ENCODE measurements around the gene KLF6. TPM values are rescaled to one million over a fixed set of nuclear protein-coding genes. Genes with fewer than 3 reads are reported as not detected.

KLF6 gene
- total and polyA plus RNA-seq, 2 of the 4 experiments (the other 2 are of a cell fraction) = 69.0 to 123 TPM

DNA sequence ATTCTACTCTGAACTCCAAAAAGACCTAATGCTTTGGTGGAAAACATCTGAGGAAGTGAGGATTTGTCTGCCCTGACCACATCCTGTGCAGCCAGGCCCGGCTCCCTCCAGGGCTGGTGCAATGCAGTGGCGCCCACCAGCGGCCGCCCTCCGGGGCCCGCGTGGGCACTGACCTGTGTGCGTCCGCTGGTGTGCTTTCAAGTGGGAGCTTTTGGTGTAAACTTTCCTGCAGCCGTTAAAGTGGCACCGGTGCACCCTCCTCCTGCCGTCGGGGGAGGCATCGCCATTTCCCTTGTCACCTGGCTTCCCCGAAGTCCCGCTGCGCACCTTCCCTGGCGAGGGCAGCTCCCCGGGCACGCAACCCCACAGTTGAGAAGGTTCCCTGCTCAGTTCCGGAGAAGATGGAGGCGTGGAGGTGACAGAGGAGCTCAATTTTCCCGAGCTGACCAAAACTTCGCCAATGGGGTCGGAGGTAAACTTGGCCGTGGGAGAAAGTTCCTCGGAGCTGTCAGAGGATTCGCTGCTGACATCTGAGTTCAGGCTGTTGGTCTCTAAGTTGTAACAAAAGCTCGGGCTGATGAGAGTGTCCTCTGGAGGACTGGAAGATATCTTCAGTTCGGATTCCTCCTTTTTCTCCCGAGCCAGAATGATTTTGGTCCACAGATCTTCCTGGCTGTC lies 3.4 kb downstream of the KLF6 start:
- Histone ChIP-seq H3K9me3 (ENCODE audit: control insufficient read depth, insufficient read depth, low read length) (no peaks in the 10 kb centered on the region), H3K27ac (ENCODE audit: insufficient read depth, low read length) (peak overlapping the region; percentile 93), H4K5ac (ENCODE audit: low read depth, low read length) (no peak overlapping the region), H3K79me1 (ENCODE audit: low read depth in 1 of 2, low read length in 2 of 2) (peaks cover 3 to 39% of the 10 kb centered on the region in 2 experiments; a peak in 3 of 4 replicates), H3K23ac (ENCODE audit: low read depth, low read length) (peak overlapping the region; percentile 86), H4K20me1 (ENCODE audit: insufficient read depth, low read length) (peaks cover 72% of the 10 kb centered on the region), H4K91ac (ENCODE audit: insufficient read depth, low read depth, low read length) (peak overlapping the region; percentile 53), H2BK15ac (ENCODE audit: low read depth, low read length) (peak overlapping the region; percentile 6; the same call in 1 of the 3 replicates), H3K4me1 (ENCODE audit: control insufficient read depth, insufficient read depth, low read length) (peaks cover 29% of the 10 kb centered on the region), H3K18ac (ENCODE audit: low read depth, low read length) (peak overlapping the region; percentile 62), H2AK5ac (ENCODE audit: low read depth, low read length) (peak overlapping the region; percentile 75), H3K9ac (ENCODE audit: low read depth, low read length) (peak overlapping the region; percentile 100), H3K56ac (ENCODE audit: extremely low read depth, insufficient read depth, low read length) (peak overlapping the region; percentile 99), H3K4ac (ENCODE audit: low read depth, low read length) (peak overlapping the region; percentile 99), H3K9me1 (ENCODE audit: insufficient read depth, low read length) (peaks cover 10% of the 10 kb centered on the region), H3K14ac (replicated peaks; ENCODE audit: low read depth, low read length) (peak overlapping the region; percentile 100), H2BK120ac (ENCODE audit: low read depth, low read length) (peak overlapping the region; percentile 89), H2AFZ (replicated peaks; ENCODE audit: low read length, poor library complexity) (peak overlapping the region; percentile 29), H3K36me3 (ENCODE audit: control insufficient read depth, insufficient read depth, low read length) (peaks cover 48% of the 10 kb centered on the region), H4K8ac (ENCODE audit: low read depth in 2 of 2, low read length in 2 of 2) (peak overlapping the region; percentile 88 to 94), H3K4me3 (ENCODE audit: insufficient read depth, low read depth, low read length) (peak overlapping the region; percentile 91), H2AK9ac (replicated peaks; ENCODE audit: low read depth, low read length, poor library complexity) (peak overlapping the region; percentile 14), H3K27me3 (ENCODE audit: control insufficient read depth, insufficient read depth, low read length) (no peaks in the 10 kb centered on the region), H2BK20ac (ENCODE audit: low read depth, low read length) (peak overlapping the region; percentile 52; the same call in 1 of the 2 replicates), H2BK5ac (ENCODE audit: low read depth, low read length, poor library complexity, severe bottlenecking) (peak overlapping the region; percentile 96), H3K4me2 (ENCODE audit: low read depth, low read length) (peak overlapping the region; percentile 94)
- dilution Hi-C loops (cut with HindIII; ENCODE audit: low sequenced_read_pairs, unreplicated experiment) (no loop called here), intact Hi-C loops (cut with micrococcal nuclease) (loop anchor here (1.0 to 10.0 kb wide), 9 partner anchors 69 to 875 kb away; no protein-coding TSS in a partner anchor), in situ Hi-C loops (cut with MboI; ENCODE audit: low sequenced_read_pairs) (loop anchor here (5.0 to 10.0 kb wide), 3 partner anchors 461 to 993 kb away; no protein-coding TSS in a partner anchor)
- CTCF ChIA-PET = interaction anchor here (0.6 to 0.7 kb wide), 2 partner anchors 18 to 47 kb away, joined by 3 read pairs; no protein-coding TSS in a partner anchor
- POLR2A ChIA-PET (ENCODE audit: unreplicated experiment) = interaction anchor here (0.6 kb wide), 1 partner anchor 130 kb away, joined by 3 read pairs; no protein-coding TSS in a partner anchor
- no peak for ATAC-seq (ENCODE audit: low read depth)
- peak; percentile 55 for DNase-seq
- 39% methylated on average over 13 of the region's 31 CpGs; no CpG with 5 or more reads in 1 of the 2 experiments for WGBS, 2 experiments (ENCODE audit: extremely low coverage in 2 of 2, insufficient read length in 1 of 2)
- BruUV-seq (replicated peaks) = no TSS peak
- TF ChIP-seq SMC3 (IDR thresholded peaks at IDR 0.05; ENCODE audit: low read depth, low read length) (peak; percentile 20; the same call in 1 of the 2 replicates), POLR2A (IDR thresholded peaks at IDR 0.05; ENCODE audit: low read depth, low read length) (no peak; the same call in 1 of the 2 replicates), RCOR1 (IDR thresholded peaks at IDR 0.05; ENCODE audit: insufficient replicate concordance, low read length) (no peak), MAZ (IDR thresholded peaks at IDR 0.05; ENCODE audit: borderline replicate concordance, low read depth, low read length) (no peak), MXI1 (IDR thresholded peaks at IDR 0.05; ENCODE audit: borderline replicate concordance, low read depth, low read length) (no peak), RFX5 (IDR thresholded peaks at IDR 0.05; ENCODE audit: low read depth, low read length) (no peak), FOS (IDR thresholded peaks at IDR 0.05; ENCODE audit: low read depth, low read length) (no peak), MAFK (IDR thresholded peaks at IDR 0.05; ENCODE audit: low read depth, low read length) (no peak), BHLHE40 (IDR thresholded peaks at IDR 0.05; ENCODE audit: low read depth, low read length) (no peak), RAD21 (IDR thresholded peaks at IDR 0.05; ENCODE audit: low read length) (peak; percentile 28; the same call in 1 of the 2 replicates)
- TF ChIP-seq, protein P1, sequence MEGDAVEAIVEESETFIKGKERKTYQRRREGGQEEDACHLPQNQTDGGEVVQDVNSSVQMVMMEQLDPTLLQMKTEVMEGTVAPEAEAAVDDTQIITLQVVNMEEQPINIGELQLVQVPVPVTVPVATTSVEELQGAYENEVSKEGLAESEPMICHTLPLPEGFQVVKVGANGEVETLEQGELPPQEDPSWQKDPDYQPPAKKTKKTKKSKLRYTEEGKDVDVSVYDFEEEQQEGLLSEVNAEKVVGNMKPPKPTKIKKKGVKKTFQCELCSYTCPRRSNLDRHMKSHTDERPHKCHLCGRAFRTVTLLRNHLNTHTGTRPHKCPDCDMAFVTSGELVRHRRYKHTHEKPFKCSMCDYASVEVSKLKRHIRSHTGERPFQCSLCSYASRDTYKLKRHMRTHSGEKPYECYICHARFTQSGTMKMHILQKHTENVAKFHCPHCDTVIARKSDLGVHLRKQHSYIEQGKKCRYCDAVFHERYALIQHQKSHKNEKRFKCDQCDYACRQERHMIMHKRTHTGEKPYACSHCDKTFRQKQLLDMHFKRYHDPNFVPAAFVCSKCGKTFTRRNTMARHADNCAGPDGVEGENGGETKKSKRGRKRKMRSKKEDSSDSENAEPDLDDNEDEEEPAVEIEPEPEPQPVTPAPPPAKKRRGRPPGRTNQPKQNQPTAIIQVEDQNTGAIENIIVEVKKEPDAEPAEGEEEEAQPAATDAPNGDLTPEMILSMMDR (conservative IDR thresholded peaks at IDR 0.05; ENCODE audit: low read depth, low read length) = peak; percentile 36
- TF ChIP-seq, protein P2, sequence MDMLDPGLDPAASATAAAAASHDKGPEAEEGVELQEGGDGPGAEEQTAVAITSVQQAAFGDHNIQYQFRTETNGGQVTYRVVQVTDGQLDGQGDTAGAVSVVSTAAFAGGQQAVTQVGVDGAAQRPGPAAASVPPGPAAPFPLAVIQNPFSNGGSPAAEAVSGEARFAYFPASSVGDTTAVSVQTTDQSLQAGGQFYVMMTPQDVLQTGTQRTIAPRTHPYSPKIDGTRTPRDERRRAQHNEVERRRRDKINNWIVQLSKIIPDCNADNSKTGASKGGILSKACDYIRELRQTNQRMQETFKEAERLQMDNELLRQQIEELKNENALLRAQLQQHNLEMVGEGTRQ (IDR thresholded peaks at IDR 0.05; ENCODE audit: low read depth, low read length) = peak; percentile 32; the same call in 1 of the 2 replicates
- TF ChIP-seq, protein P3, sequence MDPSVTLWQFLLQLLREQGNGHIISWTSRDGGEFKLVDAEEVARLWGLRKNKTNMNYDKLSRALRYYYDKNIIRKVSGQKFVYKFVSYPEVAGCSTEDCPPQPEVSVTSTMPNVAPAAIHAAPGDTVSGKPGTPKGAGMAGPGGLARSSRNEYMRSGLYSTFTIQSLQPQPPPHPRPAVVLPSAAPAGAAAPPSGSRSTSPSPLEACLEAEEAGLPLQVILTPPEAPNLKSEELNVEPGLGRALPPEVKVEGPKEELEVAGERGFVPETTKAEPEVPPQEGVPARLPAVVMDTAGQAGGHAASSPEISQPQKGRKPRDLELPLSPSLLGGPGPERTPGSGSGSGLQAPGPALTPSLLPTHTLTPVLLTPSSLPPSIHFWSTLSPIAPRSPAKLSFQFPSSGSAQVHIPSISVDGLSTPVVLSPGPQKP (IDR thresholded peaks at IDR 0.05; ENCODE audit: borderline replicate concordance, low read depth, low read length) = no peak
